GM12875 (cell line): Measurements from ENCODE around the gene MIA2.
"Not testable (repeated sequence)": the region's sequence is repeated elsewhere in the genome, so short reads cannot be mapped to it uniquely, and the experiment has no call there.

Source experiments
- H3K4me3 ChIP-seq: one replicate; pipeline ENCODE4 v1.5.1; 2011; ENCODE audit warnings: low read depth, low read length, control low read depth
- TF ChIP-seq, protein P1 (sequence below): IDR thresholded peaks from 2 replicates; pipeline ENCODE4 v1.5.1; 2011; ENCODE audit warnings: low read depth, mild to moderate bottlenecking, control low read depth, inconsistent platforms, low read length, moderate library complexity, borderline replicate concordance; ENCODE audit not compliant: insufficient read depth

The MIA2 gene

DNA sequence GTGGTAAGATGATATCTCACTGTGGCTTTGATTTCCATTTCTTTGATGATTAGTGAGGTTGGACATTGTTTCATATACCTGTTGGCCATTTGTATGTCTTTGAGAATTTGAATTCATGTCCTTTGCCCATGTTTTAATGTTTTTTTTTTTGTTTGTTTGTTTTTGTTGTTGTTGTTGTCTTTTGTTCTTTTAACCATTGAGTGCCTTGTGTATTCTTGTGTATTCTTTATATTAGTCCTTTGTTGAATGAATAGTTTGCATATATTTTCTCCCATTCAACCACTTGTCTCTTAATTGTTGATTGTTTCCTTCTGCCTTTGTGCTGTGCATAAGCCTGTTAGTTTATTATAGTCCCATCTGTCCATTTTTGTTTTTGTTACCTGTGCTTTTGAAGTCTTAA is 126.6 kb downstream of the MIA2 start:
- H3K4me3 ChIP-seq, result no peak overlapping the region
- TF ChIP-seq, protein P1, sequence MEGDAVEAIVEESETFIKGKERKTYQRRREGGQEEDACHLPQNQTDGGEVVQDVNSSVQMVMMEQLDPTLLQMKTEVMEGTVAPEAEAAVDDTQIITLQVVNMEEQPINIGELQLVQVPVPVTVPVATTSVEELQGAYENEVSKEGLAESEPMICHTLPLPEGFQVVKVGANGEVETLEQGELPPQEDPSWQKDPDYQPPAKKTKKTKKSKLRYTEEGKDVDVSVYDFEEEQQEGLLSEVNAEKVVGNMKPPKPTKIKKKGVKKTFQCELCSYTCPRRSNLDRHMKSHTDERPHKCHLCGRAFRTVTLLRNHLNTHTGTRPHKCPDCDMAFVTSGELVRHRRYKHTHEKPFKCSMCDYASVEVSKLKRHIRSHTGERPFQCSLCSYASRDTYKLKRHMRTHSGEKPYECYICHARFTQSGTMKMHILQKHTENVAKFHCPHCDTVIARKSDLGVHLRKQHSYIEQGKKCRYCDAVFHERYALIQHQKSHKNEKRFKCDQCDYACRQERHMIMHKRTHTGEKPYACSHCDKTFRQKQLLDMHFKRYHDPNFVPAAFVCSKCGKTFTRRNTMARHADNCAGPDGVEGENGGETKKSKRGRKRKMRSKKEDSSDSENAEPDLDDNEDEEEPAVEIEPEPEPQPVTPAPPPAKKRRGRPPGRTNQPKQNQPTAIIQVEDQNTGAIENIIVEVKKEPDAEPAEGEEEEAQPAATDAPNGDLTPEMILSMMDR, result no peak

DNA sequence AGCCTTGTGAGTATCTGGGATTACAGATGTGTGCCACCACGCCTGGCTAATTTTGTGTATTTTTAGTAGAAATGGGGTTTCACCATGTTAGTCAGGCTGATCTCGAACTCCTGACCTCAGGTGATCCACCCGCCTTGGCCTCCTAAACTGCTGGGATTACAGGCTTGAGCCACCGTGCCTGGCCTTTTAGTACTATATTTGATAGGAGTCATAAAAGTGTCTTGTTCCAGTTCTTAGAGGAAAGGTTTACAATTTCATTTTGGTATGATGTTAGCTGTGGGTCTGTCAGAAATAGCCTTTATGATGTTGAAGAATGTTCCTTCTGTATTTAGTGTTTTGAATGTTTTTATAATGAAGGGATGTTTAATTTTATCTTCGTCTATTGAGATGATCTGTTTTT is 127.8 kb downstream of the MIA2 start:
- H3K4me3 ChIP-seq, result not testable (repeated sequence)

DNA sequence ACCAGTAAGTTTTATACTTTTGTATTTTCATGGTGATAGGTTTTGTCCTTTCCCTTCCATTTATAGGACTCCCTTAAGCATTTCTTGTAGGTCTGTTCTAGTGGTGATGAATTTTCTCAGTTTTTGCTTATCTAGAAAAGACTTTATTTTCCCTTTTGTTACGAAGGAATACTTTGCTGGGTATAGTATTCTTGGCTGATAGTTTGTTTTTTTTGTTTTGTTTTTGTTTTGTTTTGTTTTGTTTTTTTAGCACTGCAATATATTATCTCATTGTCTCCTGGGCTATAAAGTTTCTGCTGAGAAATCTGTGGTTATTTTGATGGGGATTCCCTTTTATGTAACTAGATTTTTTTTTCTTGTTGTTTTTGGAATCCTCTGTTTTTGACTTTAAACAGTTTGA is 130.8 kb downstream of the MIA2 start:
- TF ChIP-seq, protein P1, result no peak
- no peak overlapping the region for H3K4me3 ChIP-seq

DNA sequence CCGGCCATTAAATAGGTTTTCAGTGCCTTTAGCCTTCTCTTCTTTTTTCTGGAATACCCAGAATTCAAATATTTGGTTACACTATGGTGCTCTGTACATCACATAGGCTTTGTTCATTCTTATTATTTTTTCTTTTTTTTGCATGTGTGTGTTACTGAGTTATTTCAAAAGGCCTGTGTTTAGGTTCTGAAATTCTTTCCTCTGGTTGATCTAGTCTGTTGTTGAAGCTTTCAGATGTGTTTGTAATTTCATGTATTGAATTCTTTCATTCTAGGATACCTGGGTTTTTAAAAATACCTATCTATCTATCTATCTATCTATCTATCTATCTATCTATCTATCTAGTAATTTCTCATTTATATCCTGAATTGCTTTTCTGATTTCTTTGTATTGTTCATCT is 131.6 kb downstream of the MIA2 start:
- TF ChIP-seq, protein P1, result no peak
- no peak overlapping the region for H3K4me3 ChIP-seq

DNA sequence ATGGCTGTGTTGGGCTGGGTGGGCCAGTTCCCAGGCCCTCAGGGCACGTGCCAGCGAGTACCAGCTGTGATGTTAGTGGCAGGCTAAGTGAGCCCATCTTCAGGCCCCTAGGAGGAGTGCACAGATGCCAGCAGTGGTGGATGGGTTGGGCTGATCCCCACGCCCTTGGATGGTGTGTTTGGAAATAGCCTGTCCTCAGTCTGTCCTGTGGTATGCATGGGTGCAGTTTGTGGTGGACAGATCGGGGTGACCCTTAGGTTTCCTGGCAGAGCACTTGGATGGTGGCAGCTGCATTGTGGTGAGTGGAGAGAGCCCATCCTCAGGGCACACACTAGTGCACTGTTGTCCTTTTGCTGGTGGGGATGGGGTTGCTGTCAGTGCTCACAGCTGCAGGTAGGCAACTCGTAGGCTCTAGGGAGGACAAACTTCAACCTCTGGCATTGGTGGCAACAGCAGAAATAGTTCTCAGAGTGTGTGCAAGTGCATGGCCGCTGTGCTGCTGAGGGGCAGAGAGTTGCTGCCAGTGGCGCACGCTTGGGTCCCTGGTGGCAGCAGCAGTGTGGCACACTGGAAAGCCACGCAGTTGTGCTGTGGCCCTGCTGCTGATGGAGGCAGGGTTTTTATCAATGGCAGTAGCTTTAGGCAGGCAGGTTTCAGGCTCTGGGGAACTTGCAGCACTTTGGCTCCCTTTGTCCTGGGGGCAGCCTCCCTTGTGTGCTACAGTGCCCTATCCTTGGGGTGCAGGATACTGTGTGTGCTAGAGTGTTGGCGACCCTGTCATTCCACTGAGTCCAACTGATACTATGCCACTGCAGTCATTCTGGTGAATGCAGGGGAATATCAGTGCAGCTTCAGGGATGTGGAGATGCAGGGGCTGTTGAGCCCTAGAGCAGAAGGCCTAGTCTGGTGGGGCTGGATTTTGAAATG is 133.0 kb downstream of the MIA2 start:
- no peak overlapping the region for H3K4me3 ChIP-seq
- TF ChIP-seq, protein P1, result no peak

DNA sequence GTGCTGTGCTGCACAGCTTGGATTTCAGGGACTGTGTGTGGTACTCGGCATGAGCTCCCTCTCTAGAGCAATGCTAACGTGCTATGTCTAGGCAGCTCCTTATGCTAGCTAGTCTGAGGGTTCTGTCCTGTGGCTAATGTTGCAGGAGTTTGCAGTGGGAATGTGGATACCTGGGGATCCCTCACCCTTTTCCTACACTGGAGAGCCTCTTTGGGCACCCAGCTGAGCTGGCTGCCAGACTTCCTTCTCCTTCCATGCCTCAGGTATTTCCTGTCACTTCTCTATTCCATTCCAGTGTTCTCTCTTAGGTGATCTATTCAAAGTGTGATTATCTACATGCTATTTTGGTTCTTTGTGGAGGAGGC is 133.7 kb downstream of the MIA2 start:
- TF ChIP-seq, protein P1, result no peak
- H3K4me3 ChIP-seq, result no peak overlapping the region

DNA sequence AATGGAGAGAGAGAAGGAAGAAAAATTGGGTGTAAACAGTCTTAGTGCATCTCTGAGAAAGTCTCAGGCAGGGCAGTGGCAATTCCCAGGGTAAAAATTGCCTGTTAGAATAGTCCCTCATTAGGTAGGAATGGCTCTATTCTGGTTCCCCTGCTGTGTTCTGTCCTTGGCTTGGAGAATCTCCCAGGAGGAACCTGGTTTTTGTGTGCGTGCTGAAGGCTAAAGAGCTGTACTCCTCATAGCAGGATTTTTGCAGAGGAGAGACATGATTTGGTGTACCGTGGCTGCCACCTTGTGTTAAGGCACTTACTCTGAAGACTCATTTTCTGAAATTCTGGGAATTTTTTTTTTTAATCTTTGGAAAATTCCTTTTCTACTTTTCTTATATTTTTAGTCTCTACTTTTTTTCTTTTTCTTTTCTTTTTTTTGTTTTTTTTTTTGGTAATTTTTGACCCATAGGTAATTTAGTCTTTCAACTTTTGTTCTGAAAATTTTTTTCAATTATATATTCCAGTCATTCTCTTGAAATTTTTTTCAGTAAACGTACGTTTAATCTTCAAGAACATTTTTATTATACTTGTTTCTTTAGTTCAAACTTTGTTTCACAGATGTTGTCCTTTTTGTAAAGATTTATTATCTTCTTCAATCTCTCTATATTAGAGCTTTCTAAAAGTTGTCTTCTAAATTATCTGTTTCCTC is 134.7 kb downstream of the MIA2 start:
- H3K4me3 ChIP-seq, result no peak overlapping the region
- TF ChIP-seq, protein P1, result no peak
